ENCODE data around the gene GAREM2. TPM values are rescaled to one million over a fixed set of nuclear protein-coding genes. Genes with fewer than 3 reads are reported as not detected.

Gene GAREM2
- total RNA-seq, 2 donors from 2014 or later: 2.4 to 3.9 TPM

DNA sequence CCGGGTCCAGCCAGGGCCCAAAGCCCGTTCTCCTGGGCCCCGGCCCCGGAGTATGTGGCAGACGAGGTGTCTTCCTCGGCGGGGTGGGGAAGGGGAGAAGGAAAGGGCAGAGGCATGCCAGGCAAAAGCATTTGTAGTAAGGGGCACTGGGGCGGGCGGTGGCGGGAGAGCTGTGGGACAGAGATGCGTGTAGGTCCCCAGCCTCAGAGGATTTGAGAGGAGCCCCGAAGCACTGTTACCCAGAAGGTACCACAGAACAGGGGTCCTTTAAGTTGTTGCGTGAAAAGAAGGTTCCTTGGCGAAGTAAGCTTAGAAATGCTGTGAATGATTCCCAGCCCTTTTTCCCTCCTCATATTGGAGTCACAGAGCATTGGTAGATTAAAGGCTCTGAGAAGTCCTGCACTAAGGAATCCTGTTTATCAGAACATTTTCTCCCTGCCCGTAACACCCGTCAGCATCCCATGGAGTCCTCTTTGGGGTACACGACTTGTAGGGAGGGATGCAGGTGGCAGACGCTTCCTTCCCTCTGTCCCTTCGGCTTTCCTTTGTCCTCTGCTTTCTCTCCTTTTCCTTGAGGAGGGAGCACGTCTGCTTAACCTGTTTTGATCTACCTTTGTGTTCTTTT, 12.5 kb downstream of the GAREM2 start:
- no peak overlapping the region for H3K27ac ChIP-seq
- TF ChIP-seq, protein P1, sequence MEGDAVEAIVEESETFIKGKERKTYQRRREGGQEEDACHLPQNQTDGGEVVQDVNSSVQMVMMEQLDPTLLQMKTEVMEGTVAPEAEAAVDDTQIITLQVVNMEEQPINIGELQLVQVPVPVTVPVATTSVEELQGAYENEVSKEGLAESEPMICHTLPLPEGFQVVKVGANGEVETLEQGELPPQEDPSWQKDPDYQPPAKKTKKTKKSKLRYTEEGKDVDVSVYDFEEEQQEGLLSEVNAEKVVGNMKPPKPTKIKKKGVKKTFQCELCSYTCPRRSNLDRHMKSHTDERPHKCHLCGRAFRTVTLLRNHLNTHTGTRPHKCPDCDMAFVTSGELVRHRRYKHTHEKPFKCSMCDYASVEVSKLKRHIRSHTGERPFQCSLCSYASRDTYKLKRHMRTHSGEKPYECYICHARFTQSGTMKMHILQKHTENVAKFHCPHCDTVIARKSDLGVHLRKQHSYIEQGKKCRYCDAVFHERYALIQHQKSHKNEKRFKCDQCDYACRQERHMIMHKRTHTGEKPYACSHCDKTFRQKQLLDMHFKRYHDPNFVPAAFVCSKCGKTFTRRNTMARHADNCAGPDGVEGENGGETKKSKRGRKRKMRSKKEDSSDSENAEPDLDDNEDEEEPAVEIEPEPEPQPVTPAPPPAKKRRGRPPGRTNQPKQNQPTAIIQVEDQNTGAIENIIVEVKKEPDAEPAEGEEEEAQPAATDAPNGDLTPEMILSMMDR (IDR thresholded peaks at IDR 0.05): no peak

DNA sequence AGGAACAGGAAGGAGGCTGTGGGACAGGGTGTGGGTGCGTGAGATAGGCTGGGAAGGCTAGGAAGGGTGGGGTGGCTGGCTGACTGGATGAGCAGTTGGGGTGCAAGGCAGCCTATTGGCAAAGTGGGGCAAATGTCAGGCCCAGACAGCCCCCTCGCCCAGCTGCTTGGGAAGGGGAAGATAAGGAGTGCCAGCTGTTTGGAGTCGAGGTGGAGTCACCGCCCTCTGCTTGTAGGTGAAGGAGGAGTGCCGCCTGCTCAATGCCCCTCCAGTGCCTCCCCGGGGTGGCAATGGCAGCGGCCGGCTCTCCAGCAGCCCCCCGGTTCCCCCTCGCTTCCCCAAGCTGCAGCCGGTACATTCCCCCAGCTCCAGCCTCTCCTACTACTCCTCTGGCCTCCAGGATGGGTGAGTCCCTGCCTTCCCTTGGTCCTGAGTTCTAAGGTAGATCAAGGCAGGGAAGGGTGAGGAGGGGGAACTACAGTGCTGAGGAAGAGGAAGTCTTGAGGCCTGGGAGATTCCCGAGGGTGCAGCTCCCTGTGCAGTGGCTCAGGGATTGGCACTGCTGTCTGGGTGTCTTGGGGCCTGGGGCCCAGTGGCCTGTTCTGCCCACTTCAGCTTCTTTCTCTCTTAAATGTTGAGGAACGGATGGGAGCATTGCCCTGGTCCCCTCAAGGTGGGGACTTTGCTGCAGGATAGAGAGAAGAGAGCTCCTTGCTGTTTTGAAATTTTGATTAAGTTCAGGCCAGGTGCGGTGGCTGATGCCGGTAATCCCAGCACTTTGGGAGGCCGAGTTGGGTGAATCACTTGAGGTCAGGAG, 13.3 kb downstream of the GAREM2 start:
- intact Hi-C loops (cut with DNase I): no loop called here
- H3K27ac ChIP-seq: no peak overlapping the region
- H3K9me3 ChIP-seq: no peaks in the 10 kb centered on the region
- no peaks in the 10 kb centered on the region for H3K36me3 ChIP-seq
- no peak overlapping the region for H3K4me3 ChIP-seq
- no peak for DNase-seq
- TF ChIP-seq, protein P1 (IDR thresholded peaks at IDR 0.05): no peak
- H3K9ac ChIP-seq (ENCODE audit: low read depth in 2 of 2, low read length in 2 of 2): no peak overlapping the region
- no peaks in the 10 kb centered on the region for H3K4me1 ChIP-seq
- no peaks in the 10 kb centered on the region for H3K27me3 ChIP-seq

More for the DNA sequence above, 12.5 kb downstream of the GAREM2 start:
- H3K9ac ChIP-seq (ENCODE audit: low read depth in 2 of 2, low read length in 2 of 2): peak overlapping the region; percentile 65 to 70
- intact Hi-C loops (cut with DNase I): no loop called here
- H3K27me3 ChIP-seq: no peaks in the 10 kb centered on the region
- H3K4me1 ChIP-seq: no peaks in the 10 kb centered on the region
- H3K9me3 ChIP-seq: no peaks in the 10 kb centered on the region
- DNase-seq: no peak
- no peaks in the 10 kb centered on the region for H3K36me3 ChIP-seq
- peak overlapping the region; percentile 51 for H3K4me3 ChIP-seq

DNA sequence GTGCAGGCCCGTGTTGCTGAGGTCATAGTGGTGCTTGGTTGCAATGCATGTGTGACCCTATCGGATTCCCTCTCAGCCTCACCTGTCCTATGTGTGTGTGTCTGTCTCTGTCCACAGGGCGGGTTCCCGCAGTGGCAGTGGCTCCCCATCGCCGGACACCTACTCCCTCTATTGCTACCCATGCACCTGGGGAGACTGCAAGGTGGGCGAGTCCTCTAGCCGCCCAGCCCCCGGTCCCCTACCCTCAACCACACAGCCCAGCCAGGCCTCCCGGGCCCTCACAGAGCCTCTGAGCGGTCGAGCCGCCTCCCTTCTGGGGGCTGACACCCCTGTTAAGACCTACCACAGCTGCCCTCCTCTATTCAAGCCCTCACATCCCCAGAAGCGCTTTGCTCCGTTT, 14.2 kb downstream of the GAREM2 start:
- TF ChIP-seq, protein P1 (IDR thresholded peaks at IDR 0.05): no peak
- no peaks in the 10 kb centered on the region for H3K27me3 ChIP-seq
- DNase-seq: no peak

DNA sequence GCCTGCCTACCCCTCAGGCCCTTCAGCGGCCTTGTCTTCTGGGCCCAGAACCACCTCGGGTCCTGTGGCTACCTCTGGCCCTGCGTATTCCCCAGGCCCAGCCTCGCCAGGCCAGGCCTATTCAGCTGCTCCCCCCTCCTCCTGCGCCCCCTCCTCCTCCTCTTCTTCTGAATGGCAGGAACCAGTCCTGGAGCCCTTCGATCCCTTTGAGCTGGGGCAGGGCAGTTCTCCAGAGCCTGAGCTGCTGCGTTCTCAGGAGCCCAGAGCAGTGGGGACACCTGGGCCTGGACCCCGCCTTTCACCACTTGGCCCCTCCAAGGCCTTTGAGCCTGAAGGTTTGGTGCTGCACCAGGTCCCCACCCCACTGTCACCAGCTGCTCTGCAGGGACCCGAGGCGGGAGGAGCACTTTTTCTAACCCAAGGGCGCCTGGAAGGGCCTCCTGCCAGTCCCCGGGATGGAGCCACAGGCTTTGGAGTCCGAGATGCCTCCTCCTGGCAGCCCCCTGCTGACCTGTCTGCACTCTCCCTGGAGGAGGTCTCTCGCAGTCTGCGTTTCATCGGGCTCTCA, 14.7 kb downstream of the GAREM2 start:
- intact Hi-C loops (cut with DNase I): no loop called here
- Histone ChIP-seq H3K27me3 (no peaks in the 10 kb centered on the region), H3K27ac (no peak overlapping the region), H3K9ac (ENCODE audit: low read depth in 2 of 2, low read length in 2 of 2) (no peak overlapping the region), H3K4me1 (no peaks in the 10 kb centered on the region), H3K4me3 (no peak overlapping the region), H3K9me3 (no peaks in the 10 kb centered on the region), H3K36me3 (no peaks in the 10 kb centered on the region)
- TF ChIP-seq, protein P1 (IDR thresholded peaks at IDR 0.05): no peak
- no peak for DNase-seq

More for the DNA sequence above, 14.2 kb downstream of the GAREM2 start:
- H3K9me3 ChIP-seq: no peaks in the 10 kb centered on the region
- intact Hi-C loops (cut with DNase I): no loop called here
- no peak overlapping the region for H3K27ac ChIP-seq
- H3K4me3 ChIP-seq: no peak overlapping the region
- H3K4me1 ChIP-seq: no peaks in the 10 kb centered on the region
- no peaks in the 10 kb centered on the region for H3K36me3 ChIP-seq
- peak overlapping the region in 1 of 2 donors; percentile 12 for H3K9ac ChIP-seq (ENCODE audit: low read depth in 2 of 2, low read length in 2 of 2)

DNA sequence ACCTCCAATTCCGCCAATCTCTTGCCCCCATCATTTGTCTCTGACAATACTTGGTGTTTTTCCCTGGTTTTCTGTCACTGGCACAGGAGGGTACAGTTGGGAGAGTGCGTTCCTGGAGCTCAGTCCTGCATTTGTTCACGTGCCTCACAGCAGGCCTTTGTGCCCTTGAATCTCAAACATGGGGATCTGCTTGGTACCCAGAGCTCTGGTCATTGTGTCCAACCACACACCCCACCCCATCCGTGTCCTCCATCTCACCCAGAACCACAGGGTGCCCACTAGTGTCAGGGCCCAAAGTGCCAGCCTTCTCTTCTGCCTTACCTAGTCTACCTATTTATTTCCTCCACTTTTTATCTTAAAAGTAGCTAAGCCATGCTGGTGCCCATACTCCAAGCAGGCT, 16.2 kb downstream of the GAREM2 start:
- Histone ChIP-seq H3K27me3 (no peaks in the 10 kb centered on the region), H3K4me1 (no peaks in the 10 kb centered on the region), H3K9ac (ENCODE audit: low read depth in 2 of 2, low read length in 2 of 2) (no peak overlapping the region), H3K9me3 (no peaks in the 10 kb centered on the region), H3K27ac (no peak overlapping the region), H3K4me3 (no peak overlapping the region), H3K36me3 (peaks cover 2% of the 10 kb centered on the region)
- DNase-seq: no peak
- TF ChIP-seq, protein P1 (IDR thresholded peaks at IDR 0.05): no peak
- intact Hi-C loops (cut with DNase I): no loop called here

Data from colonic mucosa (tissue), 4 donors.